HepG2 (cell line): Measurements from ENCODE around the gene SERPINB1.

Experiments
- IRF9 ChIP-seq: sonication (generic); formaldehyde crosslinking; IDR thresholded peaks from 2 replicates; pipeline ENCODE4 v1.8.0; 2022; ENCODE audit warnings: missing genetic modification reagents, mild to moderate bottlenecking, borderline replicate concordance
- JUND ChIP-seq: sonication (generic); formaldehyde crosslinking; IDR thresholded peaks from 2 replicates; pipeline ENCODE4 v1.8.0; 2022; ENCODE audit warnings: mild to moderate bottlenecking, missing genetic modification reagents
- MXD1 ChIP-seq: sonication (generic); formaldehyde crosslinking; IDR thresholded peaks from 2 replicates; pipeline ENCODE4 v1.4.0; 2020; ENCODE audit warnings: mild to moderate bottlenecking, missing genetic modification reagents
- POGZ ChIP-seq: sonication (generic); formaldehyde crosslinking; IDR thresholded peaks from 2 replicates; pipeline ENCODE4 v1.4.0; 2020; ENCODE audit warnings: mild to moderate bottlenecking, missing genetic modification reagents
- RARA ChIP-seq: IDR thresholded peaks from 2 replicates; pipeline ENCODE4 v1.6.1; 2016; ENCODE audit warnings: missing genetic modification reagents, missing compliant biosample characterization
- ZNF33B ChIP-seq: sonication (generic); formaldehyde crosslinking; IDR thresholded peaks from 2 replicates; pipeline ENCODE4 v1.5.1; 2020; ENCODE audit warnings: mild to moderate bottlenecking, missing genetic modification reagents
- ZNF672 ChIP-seq: sonication (generic); formaldehyde crosslinking; IDR thresholded peaks from 2 replicates; pipeline ENCODE4 v1.8.1; 2022; ENCODE audit warnings: missing genetic modification reagents

GRCh38 chr6:2871102-2871501, 29.4 kb upstream of the SERPINB1 start:
- no peak for TF ChIP-seq ZNF672
- no peak for TF ChIP-seq ZNF33B (CRISPR knock-in tag)
- TF ChIP-seq POGZ (CRISPR knock-in tag), result no peak
- no peak for TF ChIP-seq JUND (CRISPR knock-in tag)
- no peak for TF ChIP-seq RARA
- TF ChIP-seq MXD1, result no peak
- TF ChIP-seq IRF9 (CRISPR knock-in tag), result no peak
